Measurements from ENCODE around the gene ACBD4. TPM values are rescaled to one million over a fixed set of nuclear protein-coding genes. Genes with fewer than 3 reads are reported as not detected.

ACBD4 gene
- total RNA-seq, 2 experiments from 2014 or later, result 12.5 to 13.8 TPM

- no peak overlapping the region for H3K4me3 Mint-ChIP-seq
- peaks cover 12% of the 10 kb centered on the region for H3K4me1 Mint-ChIP-seq (ENCODE audit: low read depth)
- ChIA-PET POLR2A (interaction anchor here (1.8 kb wide), 1 partner anchor 9 kb away, joined by 4 read pairs; the partner anchor contains the start of gene HEXIM2), CTCF (interaction anchor here (1.3 to 5.0 kb wide), 3 partner anchors 20 to 35 kb away, joined by 3 to 41 read pairs (median 6); partner anchors contain the start of genes ACBD4 and HEXIM1)
- H3K9me3 Mint-ChIP-seq, result no peaks in the 10 kb centered on the region
- no peaks in the 10 kb centered on the region for H3K36me3 Mint-ChIP-seq
- intact Hi-C loops (cut with micrococcal nuclease), result no loop called here
- DNase-seq, result no peak
- H3K27me3 Mint-ChIP-seq, result no peaks in the 10 kb centered on the region
- H3K27ac Mint-ChIP-seq, result no peak overlapping the region
Measured at GRCh38 chr17:45170280-45170930, 34.9 kb downstream of the ACBD4 start.

- ChIA-PET POLR2A (interaction anchor here (1.8 kb wide), 1 partner anchor 10 kb away, joined by 4 read pairs; the partner anchor contains the start of gene HEXIM2), CTCF (interaction anchor here (1.3 to 5.0 kb wide), 3 partner anchors 20 to 35 kb away, joined by 3 to 41 read pairs (median 6); partner anchors contain the start of genes ACBD4 and HEXIM1)
- no peaks in the 10 kb centered on the region for H3K36me3 Mint-ChIP-seq
- no peak for DNase-seq
- no peaks in the 10 kb centered on the region for H3K27me3 Mint-ChIP-seq
- H3K9me3 Mint-ChIP-seq, result no peaks in the 10 kb centered on the region
- intact Hi-C loops (cut with micrococcal nuclease), result no loop called here
- no peak overlapping the region for H3K27ac Mint-ChIP-seq
- no peak overlapping the region for H3K4me3 Mint-ChIP-seq
- H3K4me1 Mint-ChIP-seq (ENCODE audit: low read depth), result peaks cover 11% of the 10 kb centered on the region
Measured at GRCh38 chr17:45170931-45171337, 35.4 kb downstream of the ACBD4 start.

GRCh38 chr17:45171338-45172231 is 36.1 kb downstream of the ACBD4 start:
- H3K27me3 Mint-ChIP-seq, result no peaks in the 10 kb centered on the region
- H3K4me3 Mint-ChIP-seq, result no peak overlapping the region
- no peak for DNase-seq
- H3K36me3 Mint-ChIP-seq, result no peaks in the 10 kb centered on the region
- H3K9me3 Mint-ChIP-seq, result no peaks in the 10 kb centered on the region
- H3K4me1 Mint-ChIP-seq (ENCODE audit: low read depth), result peaks cover 11% of the 10 kb centered on the region
- CTCF ChIA-PET, result interaction anchor here (1.3 to 5.0 kb wide), 6 partner anchors 21 to 36 kb away, joined by 3 to 41 read pairs (median 10); partner anchors contain the start of genes ACBD4 and HEXIM1
- intact Hi-C loops (cut with micrococcal nuclease), result loop anchor here (2.0 kb wide), 1 partner anchor 23 kb away; the partner anchor contains the start of gene HEXIM1
- POLR2A ChIA-PET, result interaction anchor here (1.6 to 2.5 kb wide), 5 partner anchors 10 to 54 kb away, joined by 4 to 20 read pairs (median 6); partner anchors contain the start of genes HEXIM1 and HEXIM2
- peak overlapping the region; percentile 45 for H3K27ac Mint-ChIP-seq

- Mint-ChIP-seq H3K27ac (peak overlapping the region; percentile 45), H3K36me3 (no peaks in the 10 kb centered on the region), H3K27me3 (no peaks in the 10 kb centered on the region), H3K4me1 (ENCODE audit: low read depth) (peaks cover 11% of the 10 kb centered on the region), H3K4me3 (no peak overlapping the region), H3K9me3 (no peaks in the 10 kb centered on the region)
- ChIA-PET POLR2A (interaction anchor here (1.6 to 2.5 kb wide), 4 partner anchors 11 to 54 kb away, joined by 4 to 20 read pairs (median 8); partner anchors contain the start of genes HEXIM1 and HEXIM2), CTCF (interaction anchor here (1.7 to 5.0 kb wide), 5 partner anchors 12 to 37 kb away, joined by 4 to 41 read pairs (median 15); partner anchors contain the start of genes ACBD4 and HEXIM1)
- intact Hi-C loops (cut with micrococcal nuclease), result loop anchor here (2.0 kb wide), 1 partner anchor 23 kb away; the partner anchor contains the start of gene HEXIM1
- no peak for DNase-seq
Measured at GRCh38 chr17:45172232-45172540, 36.7 kb downstream of the ACBD4 start.

GRCh38 chr17:45172541-45173286 is 37.2 kb downstream of the ACBD4 start:
- Mint-ChIP-seq H3K4me1 (ENCODE audit: low read depth) (peaks cover 11% of the 10 kb centered on the region), H3K36me3 (no peaks in the 10 kb centered on the region), H3K9me3 (no peaks in the 10 kb centered on the region), H3K27me3 (no peaks in the 10 kb centered on the region), H3K4me3 (peak overlapping the region; percentile 54), H3K27ac (peak overlapping the region; percentile 82)
- CTCF ChIA-PET, result interaction anchor here (0.6 to 5.0 kb wide), 7 partner anchors 12 to 96 kb away, joined by 3 to 41 read pairs (median 10); partner anchors contain the start of genes ACBD4 and HEXIM1
- POLR2A ChIA-PET, result interaction anchor here (0.6 to 2.5 kb wide), 6 partner anchors 11 to 197 kb away, joined by 3 to 20 read pairs (median 5); partner anchors contain the start of genes HEXIM1 and HEXIM2
- DNase-seq, result peak; percentile 68
- intact Hi-C loops (cut with micrococcal nuclease), result loop anchor here (1.0 to 2.0 kb wide), 2 partner anchors 11 to 24 kb away; partner anchors contain the start of genes HEXIM1 and HEXIM2

GRCh38 chr17:45175759-45176115 is 40.2 kb downstream of the ACBD4 start:
- no peak for DNase-seq
- Mint-ChIP-seq H3K4me1 (ENCODE audit: low read depth) (peaks cover 11% of the 10 kb centered on the region), H3K4me3 (no peak overlapping the region), H3K27ac (no peak overlapping the region), H3K9me3 (no peaks in the 10 kb centered on the region), H3K27me3 (no peaks in the 10 kb centered on the region), H3K36me3 (no peaks in the 10 kb centered on the region)
- CTCF ChIA-PET, result interaction anchor here (2.0 kb wide), 1 partner anchor 40 kb away, joined by 9 read pairs; the partner anchor contains the start of gene ACBD4
- intact Hi-C loops (cut with micrococcal nuclease), result no loop called here
- POLR2A ChIA-PET, result no interaction called here

- Mint-ChIP-seq H3K4me3 (no peak overlapping the region), H3K9me3 (no peaks in the 10 kb centered on the region), H3K36me3 (no peaks in the 10 kb centered on the region), H3K4me1 (ENCODE audit: low read depth) (peaks cover 6% of the 10 kb centered on the region), H3K27me3 (no peaks in the 10 kb centered on the region), H3K27ac (no peak overlapping the region)
- POLR2A ChIA-PET, result no interaction called here
- no peak for DNase-seq
- CTCF ChIA-PET, result interaction anchor here (1.9 to 2.4 kb wide), 2 partner anchors 20 to 42 kb away, joined by 10 to 16 read pairs; partner anchors contain the start of gene ACBD4
- intact Hi-C loops (cut with micrococcal nuclease), result no loop called here
Measured at GRCh38 chr17:45177563-45177962, 42.1 kb downstream of the ACBD4 start.

GRCh38 chr17:45184144-45184543 is 48.7 kb downstream of the ACBD4 start:
- no peaks in the 10 kb centered on the region for H3K9me3 Mint-ChIP-seq
- H3K27ac Mint-ChIP-seq, result no peak overlapping the region
- no peaks in the 10 kb centered on the region for H3K36me3 Mint-ChIP-seq
- ChIA-PET POLR2A (no interaction called here), CTCF (interaction anchor here (0.9 to 1.7 kb wide), 3 partner anchors 14 to 49 kb away, joined by 3 to 8 read pairs (median 5); partner anchors contain the start of genes ACBD4 and HEXIM1)
- H3K4me1 Mint-ChIP-seq (ENCODE audit: low read depth), result no peaks in the 10 kb centered on the region
- no peaks in the 10 kb centered on the region for H3K27me3 Mint-ChIP-seq
- no peak for DNase-seq
- H3K4me3 Mint-ChIP-seq, result no peak overlapping the region
- intact Hi-C loops (cut with micrococcal nuclease), result no loop called here

- Mint-ChIP-seq H3K4me1 (ENCODE audit: low read depth) (no peaks in the 10 kb centered on the region), H3K4me3 (no peak overlapping the region), H3K36me3 (no peaks in the 10 kb centered on the region), H3K27ac (no peak overlapping the region), H3K9me3 (no peaks in the 10 kb centered on the region), H3K27me3 (no peaks in the 10 kb centered on the region)
- ChIA-PET POLR2A (no interaction called here), CTCF (no interaction called here)
- intact Hi-C loops (cut with micrococcal nuclease), result no loop called here
- DNase-seq, result no peak
Measured at GRCh38 chr17:45186801-45187354, 51.4 kb downstream of the ACBD4 start.

- Mint-ChIP-seq H3K27ac (no peak overlapping the region), H3K36me3 (no peaks in the 10 kb centered on the region), H3K4me1 (ENCODE audit: low read depth) (no peaks in the 10 kb centered on the region), H3K9me3 (no peaks in the 10 kb centered on the region), H3K27me3 (no peaks in the 10 kb centered on the region), H3K4me3 (no peak overlapping the region)
- no peak for DNase-seq
- ChIA-PET POLR2A (interaction anchor here (1.6 kb wide), 1 partner anchor 12 kb away, joined by 4 read pairs; no protein-coding TSS in a partner anchor), CTCF (interaction anchor here (1.3 to 4.3 kb wide), 4 partner anchors 8 to 53 kb away, joined by 4 to 27 read pairs (median 8); partner anchors contain the start of gene ACBD4)
- intact Hi-C loops (cut with micrococcal nuclease), result no loop called here
Measured at GRCh38 chr17:45189009-45189408, 53.5 kb downstream of the ACBD4 start.

Data from activated CD4-positive, alpha-beta memory T cell treated with anti-CD3 and anti-CD28 coated beads for 36 hours (primary cell).